ENCODE results near the gene ALDH1A2. TPM values are rescaled to one million over a fixed set of nuclear protein-coding genes. Genes with fewer than 3 reads are reported as not detected.

Gene ALDH1A2
- total RNA-seq, 2 donors from 2014 or later, result 38.7 to 47.8 TPM

- TF ChIP-seq CTCF (IDR thresholded peaks at IDR 0.05), result no peak
- H3K27ac ChIP-seq, result no peak overlapping the region
Measured at GRCh38 chr15:58053315-58054153, 12.0 kb downstream of the ALDH1A2 start.

GRCh38 chr15:58052334-58052733, 13.2 kb downstream of the ALDH1A2 start:
- H3K27me3 ChIP-seq, result no peaks in the 10 kb centered on the region
- no peak for TF ChIP-seq CTCF (IDR thresholded peaks at IDR 0.05)
- no peaks in the 10 kb centered on the region for H3K36me3 ChIP-seq
- no peak for DNase-seq (ENCODE audit: low spot score)
- H3K4me1 ChIP-seq, result no peaks in the 10 kb centered on the region
- H3K9me3 ChIP-seq, result no peaks in the 10 kb centered on the region
- H3K4me3 ChIP-seq, result no peak overlapping the region
- H3K27ac ChIP-seq, result no peak overlapping the region

More at GRCh38 chr15:58053315-58054153, 12.0 kb downstream of the ALDH1A2 start:
- H3K9me3 ChIP-seq, result no peaks in the 10 kb centered on the region
- no peaks in the 10 kb centered on the region for H3K27me3 ChIP-seq
- H3K36me3 ChIP-seq, result no peaks in the 10 kb centered on the region
- no peak overlapping the region for H3K4me3 ChIP-seq
- H3K4me1 ChIP-seq, result no peaks in the 10 kb centered on the region
- no peak for DNase-seq (ENCODE audit: low spot score)

GRCh38 chr15:58049520-58050227, 15.8 kb downstream of the ALDH1A2 start:
- Histone ChIP-seq H3K4me3 (no peak overlapping the region), H3K36me3 (no peaks in the 10 kb centered on the region), H3K4me1 (no peaks in the 10 kb centered on the region), H3K27ac (no peak overlapping the region), H3K9me3 (no peaks in the 10 kb centered on the region), H3K27me3 (no peaks in the 10 kb centered on the region)
- no peak for DNase-seq (ENCODE audit: low spot score)
- TF ChIP-seq CTCF (IDR thresholded peaks at IDR 0.05), result no peak

DNA sequence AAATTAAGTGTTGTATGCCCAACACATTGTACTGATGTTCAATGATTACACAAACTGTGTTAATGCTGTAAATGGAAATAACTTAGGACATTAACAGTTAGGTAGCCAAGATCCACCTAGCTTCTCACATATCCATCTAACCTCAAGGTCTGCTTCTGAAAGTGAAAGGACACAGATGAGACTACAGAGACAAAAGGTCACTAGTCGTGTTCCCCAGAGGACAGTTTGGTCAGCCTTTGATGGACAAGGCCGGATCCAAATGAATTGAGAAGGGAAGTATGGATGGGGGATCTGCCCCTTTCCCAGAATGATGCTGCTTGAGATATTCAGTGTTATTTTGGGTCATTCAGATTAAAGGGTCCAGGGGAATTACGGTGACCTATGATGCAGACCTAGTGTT, 17.2 kb downstream of the ALDH1A2 start:
- Histone ChIP-seq H3K27ac (no peak overlapping the region), H3K36me3 (no peaks in the 10 kb centered on the region), H3K4me1 (no peaks in the 10 kb centered on the region), H3K27me3 (no peaks in the 10 kb centered on the region), H3K9me3 (no peaks in the 10 kb centered on the region), H3K4me3 (no peak overlapping the region)
- no peak for TF ChIP-seq CTCF (IDR thresholded peaks at IDR 0.05)
- DNase-seq (ENCODE audit: low spot score), result no peak

GRCh38 chr15:58047149-58047548, 18.4 kb downstream of the ALDH1A2 start:
- DNase-seq (ENCODE audit: low spot score), result no peak

More at GRCh38 chr15:58047149-58047548, 18.4 kb downstream of the ALDH1A2 start:
- TF ChIP-seq CTCF (IDR thresholded peaks at IDR 0.05), result no peak
- Histone ChIP-seq H3K27me3 (no peaks in the 10 kb centered on the region), H3K4me1 (no peaks in the 10 kb centered on the region), H3K27ac (no peak overlapping the region), H3K4me3 (no peak overlapping the region), H3K9me3 (no peaks in the 10 kb centered on the region), H3K36me3 (no peaks in the 10 kb centered on the region)
